Measurements from ENCODE around the gene DOCK6. TPM values are rescaled to one million over a fixed set of nuclear protein-coding genes. Genes with fewer than 3 reads are reported as not detected.

DOCK6 gene
- polyA plus RNA-seq, 1 donor from 2014 or later = not detected

DNA sequence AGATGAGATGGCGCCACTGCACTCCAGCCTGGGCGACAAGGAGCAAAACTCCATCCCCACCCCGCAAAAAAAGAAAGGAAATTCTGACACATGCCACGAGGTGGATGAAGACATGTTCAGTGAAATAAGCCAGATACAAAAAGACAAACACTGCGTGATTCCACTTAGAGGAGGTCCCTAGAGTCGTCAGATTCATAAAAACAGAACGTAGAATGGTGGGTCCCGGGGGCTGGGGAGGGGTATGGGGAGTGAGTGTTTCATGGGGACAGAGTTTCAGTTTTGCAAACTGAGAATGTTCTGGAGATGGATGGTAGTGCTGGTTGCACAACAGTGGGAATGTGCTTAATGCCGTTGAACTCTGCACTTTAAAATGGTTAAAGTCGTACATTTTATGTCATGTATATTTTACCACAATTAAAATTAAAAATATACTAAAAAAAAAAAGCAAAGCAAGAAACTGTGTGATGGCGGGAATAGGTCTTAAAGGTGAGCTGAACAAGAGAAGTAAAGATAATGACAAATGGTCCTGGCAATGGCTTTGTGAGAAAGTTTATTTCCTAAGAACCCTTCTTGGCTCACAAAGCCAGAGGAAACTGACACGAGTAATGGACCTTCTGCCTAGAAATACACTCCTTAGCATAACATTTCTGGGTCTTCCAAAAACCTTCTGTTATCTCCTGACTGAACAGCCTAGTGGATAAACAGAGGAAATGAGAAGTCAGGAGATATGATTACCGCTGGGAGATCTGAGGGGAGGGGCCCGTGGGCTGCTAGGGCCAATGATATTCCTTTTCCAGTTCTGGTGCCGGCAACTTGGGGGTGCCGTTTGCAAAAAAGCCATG lies 102.5 kb downstream of the DOCK6 start:
- no peak overlapping the region for H3K9ac ChIP-seq (ENCODE audit: low read length)
- H3K36me3 ChIP-seq (ENCODE audit: insufficient read depth, low read length) = no peaks in the 10 kb centered on the region
- no peaks in the 10 kb centered on the region for H4K20me1 ChIP-seq (ENCODE audit: insufficient read depth)
- H3K27ac ChIP-seq (ENCODE audit: low read length) = no peak overlapping the region
- no peaks in the 10 kb centered on the region for H3F3A ChIP-seq (ENCODE audit: insufficient read depth, low read length, poor library complexity, severe bottlenecking)
- H3K27me3 ChIP-seq (ENCODE audit: insufficient read depth, low read depth, low read length) = no peaks in the 10 kb centered on the region
- no peaks in the 10 kb centered on the region for H3K9me2 ChIP-seq (ENCODE audit: insufficient read depth, low read length)
- no peak overlapping the region for H3K4me2 ChIP-seq (ENCODE audit: low read length)
- H2AFZ ChIP-seq (ENCODE audit: low read depth, low read length) = no peak overlapping the region
- no peaks in the 10 kb centered on the region for H3K9me3 ChIP-seq (ENCODE audit: low read length)
- no peak for TF ChIP-seq SMC3 (conservative IDR thresholded peaks at IDR 0.05; ENCODE audit: poor library complexity)
- no peak for TF ChIP-seq TAF1 (IDR thresholded peaks at IDR 0.05; ENCODE audit: low read depth)
- no peak for TF ChIP-seq RAD21 (conservative IDR thresholded peaks at IDR 0.05)
- TF ChIP-seq EP300 (conservative IDR thresholded peaks at IDR 0.05; ENCODE audit: poor library complexity, severe bottlenecking) = no peak
- no peak for TF ChIP-seq MXI1 (conservative IDR thresholded peaks at IDR 0.05; ENCODE audit: poor library complexity, severe bottlenecking)
- TF ChIP-seq, protein P1, sequence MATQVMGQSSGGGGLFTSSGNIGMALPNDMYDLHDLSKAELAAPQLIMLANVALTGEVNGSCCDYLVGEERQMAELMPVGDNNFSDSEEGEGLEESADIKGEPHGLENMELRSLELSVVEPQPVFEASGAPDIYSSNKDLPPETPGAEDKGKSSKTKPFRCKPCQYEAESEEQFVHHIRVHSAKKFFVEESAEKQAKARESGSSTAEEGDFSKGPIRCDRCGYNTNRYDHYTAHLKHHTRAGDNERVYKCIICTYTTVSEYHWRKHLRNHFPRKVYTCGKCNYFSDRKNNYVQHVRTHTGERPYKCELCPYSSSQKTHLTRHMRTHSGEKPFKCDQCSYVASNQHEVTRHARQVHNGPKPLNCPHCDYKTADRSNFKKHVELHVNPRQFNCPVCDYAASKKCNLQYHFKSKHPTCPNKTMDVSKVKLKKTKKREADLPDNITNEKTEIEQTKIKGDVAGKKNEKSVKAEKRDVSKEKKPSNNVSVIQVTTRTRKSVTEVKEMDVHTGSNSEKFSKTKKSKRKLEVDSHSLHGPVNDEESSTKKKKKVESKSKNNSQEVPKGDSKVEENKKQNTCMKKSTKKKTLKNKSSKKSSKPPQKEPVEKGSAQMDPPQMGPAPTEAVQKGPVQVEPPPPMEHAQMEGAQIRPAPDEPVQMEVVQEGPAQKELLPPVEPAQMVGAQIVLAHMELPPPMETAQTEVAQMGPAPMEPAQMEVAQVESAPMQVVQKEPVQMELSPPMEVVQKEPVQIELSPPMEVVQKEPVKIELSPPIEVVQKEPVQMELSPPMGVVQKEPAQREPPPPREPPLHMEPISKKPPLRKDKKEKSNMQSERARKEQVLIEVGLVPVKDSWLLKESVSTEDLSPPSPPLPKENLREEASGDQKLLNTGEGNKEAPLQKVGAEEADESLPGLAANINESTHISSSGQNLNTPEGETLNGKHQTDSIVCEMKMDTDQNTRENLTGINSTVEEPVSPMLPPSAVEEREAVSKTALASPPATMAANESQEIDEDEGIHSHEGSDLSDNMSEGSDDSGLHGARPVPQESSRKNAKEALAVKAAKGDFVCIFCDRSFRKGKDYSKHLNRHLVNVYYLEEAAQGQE (IDR thresholded peaks at IDR 0.05; ENCODE audit: borderline replicate concordance) = no peak
- TF ChIP-seq POLR2AphosphoS5 (IDR thresholded peaks at IDR 0.05) = no peak
- TF ChIP-seq EZH2 (IDR thresholded peaks at IDR 0.05; ENCODE audit: borderline replicate concordance, insufficient read depth, low read length, poor library complexity, severe bottlenecking) = no peak
- TF ChIP-seq, protein P2, sequence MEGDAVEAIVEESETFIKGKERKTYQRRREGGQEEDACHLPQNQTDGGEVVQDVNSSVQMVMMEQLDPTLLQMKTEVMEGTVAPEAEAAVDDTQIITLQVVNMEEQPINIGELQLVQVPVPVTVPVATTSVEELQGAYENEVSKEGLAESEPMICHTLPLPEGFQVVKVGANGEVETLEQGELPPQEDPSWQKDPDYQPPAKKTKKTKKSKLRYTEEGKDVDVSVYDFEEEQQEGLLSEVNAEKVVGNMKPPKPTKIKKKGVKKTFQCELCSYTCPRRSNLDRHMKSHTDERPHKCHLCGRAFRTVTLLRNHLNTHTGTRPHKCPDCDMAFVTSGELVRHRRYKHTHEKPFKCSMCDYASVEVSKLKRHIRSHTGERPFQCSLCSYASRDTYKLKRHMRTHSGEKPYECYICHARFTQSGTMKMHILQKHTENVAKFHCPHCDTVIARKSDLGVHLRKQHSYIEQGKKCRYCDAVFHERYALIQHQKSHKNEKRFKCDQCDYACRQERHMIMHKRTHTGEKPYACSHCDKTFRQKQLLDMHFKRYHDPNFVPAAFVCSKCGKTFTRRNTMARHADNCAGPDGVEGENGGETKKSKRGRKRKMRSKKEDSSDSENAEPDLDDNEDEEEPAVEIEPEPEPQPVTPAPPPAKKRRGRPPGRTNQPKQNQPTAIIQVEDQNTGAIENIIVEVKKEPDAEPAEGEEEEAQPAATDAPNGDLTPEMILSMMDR (IDR thresholded peaks at IDR 0.05; ENCODE audit: poor library complexity, severe bottlenecking) = no peak
- H3K4me3 ChIP-seq (ENCODE audit: low read length) = no peak overlapping the region
- H3K79me2 ChIP-seq (replicated peaks; ENCODE audit: insufficient read depth, low read length) = peaks cover 4% of the 10 kb centered on the region

DNA sequence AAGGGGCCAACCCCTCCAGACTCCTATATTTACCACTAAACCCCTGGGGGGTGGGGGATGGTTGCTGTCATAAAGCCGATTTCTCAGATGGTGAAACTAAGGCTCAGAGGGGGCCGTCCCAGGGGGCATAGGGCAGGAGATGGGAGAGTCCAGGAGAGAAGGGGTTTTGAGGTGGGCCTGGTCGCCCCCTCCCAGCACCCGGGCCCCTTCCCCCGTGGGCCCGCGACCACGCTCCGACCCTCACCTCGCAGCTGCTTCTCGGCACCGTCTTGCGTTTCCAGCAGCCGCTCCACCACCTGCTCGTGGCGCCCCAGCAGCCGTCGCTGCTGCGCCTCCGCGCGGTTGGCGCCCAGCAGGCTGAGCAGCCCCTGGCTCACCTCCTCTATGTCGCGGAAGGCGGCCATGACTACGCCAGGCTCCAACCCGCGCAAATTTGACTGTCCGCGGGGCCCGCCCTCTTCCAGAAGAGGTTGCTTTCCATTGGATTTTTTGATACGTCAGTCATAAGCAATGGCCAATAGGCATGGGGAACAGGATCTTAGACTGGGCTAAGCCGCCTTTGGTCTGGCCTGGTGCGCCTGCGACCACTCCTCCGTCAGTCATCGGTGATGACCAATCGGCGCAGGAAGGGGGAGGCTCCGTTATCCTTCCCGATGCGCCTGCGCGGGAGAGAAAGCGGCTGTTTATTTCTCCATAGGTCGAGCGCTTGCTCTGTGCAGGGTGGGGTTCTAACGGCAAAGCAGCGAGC lies 106.8 kb downstream of the DOCK6 start, which contains the start of gene SPC24:
Gene SPC24 (minus strand): TSS at position 410 of the 748 bp plus-strand sequence. CDS start 6 bp downstream, at position 404.
- TF ChIP-seq MXI1 (conservative IDR thresholded peaks at IDR 0.05; ENCODE audit: poor library complexity, severe bottlenecking) (peak; percentile 98), EP300 (conservative IDR thresholded peaks at IDR 0.05; ENCODE audit: poor library complexity, severe bottlenecking) (no peak), POLR2AphosphoS5 (IDR thresholded peaks at IDR 0.05) (peak; percentile 24), RAD21 (conservative IDR thresholded peaks at IDR 0.05) (peak; percentile 30), SMC3 (conservative IDR thresholded peaks at IDR 0.05; ENCODE audit: poor library complexity) (peak; percentile 47), EZH2 (IDR thresholded peaks at IDR 0.05; ENCODE audit: borderline replicate concordance, insufficient read depth, low read length, poor library complexity, severe bottlenecking) (no peak)
- TF ChIP-seq, protein P2 (IDR thresholded peaks at IDR 0.05; ENCODE audit: poor library complexity, severe bottlenecking) = peak; percentile 52
- TF ChIP-seq, protein P1 (IDR thresholded peaks at IDR 0.05; ENCODE audit: borderline replicate concordance) = no peak
- Histone ChIP-seq H3K4me2 (ENCODE audit: low read length) (peak within 1 kb of the TSS; percentile 48), H3K79me2 (replicated peaks; ENCODE audit: insufficient read depth, low read length) (peaks cover 4% of the 10 kb centered on the region), H3K9me2 (ENCODE audit: insufficient read depth, low read length) (no peaks in the 10 kb centered on the region), H3K27ac (ENCODE audit: low read length) (peak within 1 kb of the TSS; percentile 54), H3K4me3 (ENCODE audit: low read length) (peak within 1 kb of the TSS; percentile 81), H3K27me3 (ENCODE audit: insufficient read depth, low read depth, low read length) (no peaks in the 10 kb centered on the region), H3K9ac (ENCODE audit: low read length) (peak within 1 kb of the TSS; percentile 46), H2AFZ (ENCODE audit: low read depth, low read length) (peak within 1 kb of the TSS; percentile 31), H3K36me3 (ENCODE audit: insufficient read depth, low read length) (no peaks in the 10 kb centered on the region), H3K9me3 (ENCODE audit: low read length) (no peaks in the 10 kb centered on the region), H3F3A (ENCODE audit: insufficient read depth, low read length, poor library complexity, severe bottlenecking) (no peaks in the 10 kb centered on the region), H4K20me1 (ENCODE audit: insufficient read depth) (no peaks in the 10 kb centered on the region)

Data from neural cell (in vitro differentiated cells).